CD14-positive monocyte (primary cell): ENCODE data around the gene ARHGEF11. TPM values are rescaled to one million over a fixed set of nuclear protein-coding genes. Genes with fewer than 3 reads are reported as not detected.

ENCODE experiments used
- DNase-seq, 3 donors: peaks; one replicate each; pipeline ENCODE4 v3.0.0-alpha.2; 2011 to 2022
- H2AFZ ChIP-seq: 2 replicates; pipeline ENCODE4 v1.6.0; 2012; ENCODE audit warnings: mild to moderate bottlenecking, low read depth, low read length, inconsistent platforms; ENCODE audit not compliant: insufficient read depth, poor library complexity, severe bottlenecking
- H3K27ac ChIP-seq, 2 donors: 1 replicate in 1 of 2; 2 replicates in 1 of 2; pipeline ENCODE4 v1.5.1; 2012 to 2013; ENCODE audit warnings: low read length in 2 of 2, control low read depth in 1 of 2, inconsistent platforms in 1 of 2, low read depth in 1 of 2, mild to moderate bottlenecking in 1 of 2
- H3K27me3 ChIP-seq, 2 donors: one replicate each; pipeline versions ENCODE4 v1.6.0 to v1.6.1; 2011 to 2013; ENCODE audit warnings: low read length in 2 of 2; ENCODE audit not compliant: control insufficient read depth in 2 of 2, insufficient read depth in 2 of 2
- H3K36me3 ChIP-seq, 2 donors: replicated peaks in 1 of 2; 1 replicate in 1 of 2; 2 replicates in 1 of 2; pipeline versions ENCODE4 v1.5.1 to v1.6.1; 2012 to 2013; ENCODE audit warnings: low read length in 2 of 2, control low read depth in 1 of 2, inconsistent platforms in 1 of 2, mild to moderate bottlenecking in 1 of 2; ENCODE audit not compliant: insufficient read depth in 2 of 2, control insufficient read depth in 1 of 2
- H3K4me1 ChIP-seq, 2 donors: 1 replicate in 1 of 2; 2 replicates in 1 of 2; pipeline versions ENCODE4 v1.5.1 to v1.6.1; 2012 to 2013; ENCODE audit warnings: low read length in 2 of 2, control low read depth in 1 of 2, inconsistent platforms in 1 of 2, mild to moderate bottlenecking in 1 of 2, moderate library complexity in 1 of 2; ENCODE audit not compliant: insufficient read depth in 2 of 2, control insufficient read depth in 1 of 2
- H3K4me2 ChIP-seq: replicated peaks from 2 replicates; pipeline ENCODE3; 2012; ENCODE audit warnings: low read length, moderate library complexity, mild to moderate bottlenecking; ENCODE audit not compliant: poor library complexity, severe bottlenecking; ENCODE audit errors: extremely low read depth
- H3K4me3 ChIP-seq, 3 experiments: fragments of 200-600 bp in 1 of 3; sonication (generic) in 1 of 3; replicated peaks in 1 of 3; 1 replicate in 2 of 3; 2 replicates in 1 of 3; pipeline ENCODE4 v1.5.1; 2011 to 2013; ENCODE audit warnings: low read length in 3 of 3, mild to moderate bottlenecking in 3 of 3, control low read depth in 2 of 3, low read depth in 2 of 3, inconsistent platforms in 1 of 3, moderate library complexity in 1 of 3
- H3K79me2 ChIP-seq: 2 replicates; pipeline ENCODE4 v1.6.0; 2012; ENCODE audit warnings: mild to moderate bottlenecking, control low read depth, inconsistent platforms, low read length, moderate library complexity; ENCODE audit not compliant: insufficient read depth
- H3K9ac ChIP-seq: 2 replicates; pipeline ENCODE4 v1.6.0; 2017; ENCODE audit warnings: low read length, mild to moderate bottlenecking; ENCODE audit not compliant: insufficient read depth, poor library complexity, severe bottlenecking
- H3K9me3 ChIP-seq, 2 donors: replicated peaks in 1 of 2; 1 replicate in 1 of 2; 2 replicates in 1 of 2; pipeline versions ENCODE4 v1.5.1 to v1.6.1; 2012 to 2013; ENCODE audit warnings: low read length in 2 of 2, control low read depth in 1 of 2; ENCODE audit not compliant: control insufficient read depth in 1 of 2, insufficient read depth in 1 of 2
- H4K20me1 ChIP-seq: 2 replicates; pipeline ENCODE4 v1.6.0; 2012; ENCODE audit warnings: mild to moderate bottlenecking, low read length, control low read depth, moderate library complexity; ENCODE audit not compliant: insufficient read depth
- H3K27ac Mint-ChIP-seq, 7 donors: one replicate each; pipeline ENCODE4 v1.8.0; 2020; ENCODE audit warnings: mild to moderate bottlenecking in 7 of 7, mixed read lengths in 7 of 7, moderate library complexity in 6 of 7, inconsistent platforms in 2 of 7
- H3K27me3 Mint-ChIP-seq, 3 donors: one replicate each; pipeline ENCODE4 v1.8.0; 2021 to 2022; ENCODE audit warnings: low read depth in 3 of 3, mild to moderate bottlenecking in 3 of 3, mixed read lengths in 3 of 3, moderate library complexity in 3 of 3, inconsistent platforms in 1 of 3
- H3K36me3 Mint-ChIP-seq, 2 donors: one replicate each; pipeline ENCODE4 v1.8.0; 2020; ENCODE audit warnings: mixed read lengths in 2 of 2, inconsistent platforms in 1 of 2, mild to moderate bottlenecking in 1 of 2
- H3K4me1 Mint-ChIP-seq: one replicate; pipeline ENCODE4 v1.8.0; 2020; ENCODE audit warnings: mild to moderate bottlenecking, mixed read lengths
- H3K4me3 Mint-ChIP-seq, 2 donors: one replicate each; pipeline ENCODE4 v1.8.0; 2020; ENCODE audit warnings: mild to moderate bottlenecking in 2 of 2, mixed read lengths in 2 of 2, moderate library complexity in 1 of 2
- H3K9me3 Mint-ChIP-seq, 7 donors: one replicate each; pipeline ENCODE4 v1.8.0; 2020 to 2022; ENCODE audit warnings: mixed read lengths in 7 of 7, mild to moderate bottlenecking in 6 of 7, moderate library complexity in 6 of 7, inconsistent platforms in 2 of 7
- WGBS: methylation state at CpG from one replicate; pipeline ENCODE4 v1.1.5; 2013; ENCODE audit warnings: missing lambda C conversion rate; ENCODE audit not compliant: insufficient coverage; 5-methylcytosine and 5-hydroxymethylcytosine counted together
- intact Hi-C, 2 donors: fragments of 100-400 bp; cut with micrococcal nuclease; formaldehyde crosslinking; loops; one replicate each; pipeline versions ENCODE4 v1.15.0 to v1.15.1; 2023
- polyA plus RNA-seq, 3 donors: library from polyadenylated mRNA; depleted of rRNA in 1 of 3; unstranded in 2 of 3; stranded (reverse) in 1 of 3; fragments of 300-500 nt in 2 of 3; fragments of >200 nt in 1 of 3; fragmentation: Illumina TruSeq in 2 of 3; gene quantifications; 1 replicate in 2 of 3; 2 replicates in 1 of 3; pipeline ENCODE4 v1.2.3, GENCODE V29; 2012 to 2021
- TF ChIP-seq, protein P1 (sequence below): fragments of 200-600 bp; IDR thresholded peaks from one replicate; pipeline ENCODE4 v1.8.0; 2022; ENCODE audit warnings: antibody characterized with exemption, mild to moderate bottlenecking

Gene ARHGEF11
- polyA plus RNA-seq, 3 donors, result 17.0 to 78.5 (median 17.7) TPM

DNA sequence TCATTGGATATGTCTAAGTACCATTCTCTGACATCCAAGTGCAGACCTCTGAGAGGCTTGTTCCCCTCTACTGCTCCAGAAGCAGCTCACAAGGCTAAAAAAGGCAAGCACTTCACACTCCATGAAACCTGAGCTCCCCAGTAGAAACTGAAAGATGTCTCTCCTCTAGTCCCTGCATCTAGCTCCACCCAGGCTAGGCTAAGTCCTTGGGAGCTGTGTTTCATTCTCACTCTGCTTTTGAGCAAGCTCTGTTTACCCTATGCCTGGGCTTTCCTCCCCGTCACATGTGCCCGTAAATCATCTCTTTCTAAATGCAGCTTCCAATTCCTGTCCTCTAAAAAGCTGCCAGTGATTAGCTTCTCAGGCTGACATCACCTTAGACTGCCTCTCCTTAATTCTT, 86.1 kb downstream of the ARHGEF11 start:
- H3K4me2 ChIP-seq, result no peak overlapping the region
- H3K9me3 ChIP-seq, result no peaks in the 10 kb centered on the region
- H3K27me3 Mint-ChIP-seq, result no peaks in the 10 kb centered on the region
- no peak overlapping the region for H2AFZ ChIP-seq
- H3K27ac ChIP-seq, result no peak overlapping the region
- intact Hi-C loops, result no loop called here
- peaks cover 29% of the 10 kb centered on the region for H3K4me1 Mint-ChIP-seq
- no peaks in the 10 kb centered on the region for H3K27me3 ChIP-seq
- H3K9ac ChIP-seq, result no peak overlapping the region
- TF ChIP-seq, protein P1, sequence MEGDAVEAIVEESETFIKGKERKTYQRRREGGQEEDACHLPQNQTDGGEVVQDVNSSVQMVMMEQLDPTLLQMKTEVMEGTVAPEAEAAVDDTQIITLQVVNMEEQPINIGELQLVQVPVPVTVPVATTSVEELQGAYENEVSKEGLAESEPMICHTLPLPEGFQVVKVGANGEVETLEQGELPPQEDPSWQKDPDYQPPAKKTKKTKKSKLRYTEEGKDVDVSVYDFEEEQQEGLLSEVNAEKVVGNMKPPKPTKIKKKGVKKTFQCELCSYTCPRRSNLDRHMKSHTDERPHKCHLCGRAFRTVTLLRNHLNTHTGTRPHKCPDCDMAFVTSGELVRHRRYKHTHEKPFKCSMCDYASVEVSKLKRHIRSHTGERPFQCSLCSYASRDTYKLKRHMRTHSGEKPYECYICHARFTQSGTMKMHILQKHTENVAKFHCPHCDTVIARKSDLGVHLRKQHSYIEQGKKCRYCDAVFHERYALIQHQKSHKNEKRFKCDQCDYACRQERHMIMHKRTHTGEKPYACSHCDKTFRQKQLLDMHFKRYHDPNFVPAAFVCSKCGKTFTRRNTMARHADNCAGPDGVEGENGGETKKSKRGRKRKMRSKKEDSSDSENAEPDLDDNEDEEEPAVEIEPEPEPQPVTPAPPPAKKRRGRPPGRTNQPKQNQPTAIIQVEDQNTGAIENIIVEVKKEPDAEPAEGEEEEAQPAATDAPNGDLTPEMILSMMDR, result no peak
- peaks cover 30 to 31% of the 10 kb centered on the region in 2 donors for H3K4me1 ChIP-seq
- H3K36me3 ChIP-seq, result peaks cover 71 to 80% of the 10 kb centered on the region in 2 donors
- peaks cover 12% of the 10 kb centered on the region for H4K20me1 ChIP-seq
- no peaks in the 10 kb centered on the region for H3K9me3 Mint-ChIP-seq
- peaks cover 85 to 87% of the 10 kb centered on the region in 2 donors for H3K36me3 Mint-ChIP-seq
- DNase-seq, result no peak
- H3K4me3 ChIP-seq, result no peak overlapping the region
- H3K79me2 ChIP-seq, result peaks cover 13% of the 10 kb centered on the region
- WGBS, result no CpG with 5 or more reads among the region's 2 CpGs
- H3K27ac Mint-ChIP-seq, result no peak overlapping the region
- H3K4me3 Mint-ChIP-seq, result no peak overlapping the region

DNA sequence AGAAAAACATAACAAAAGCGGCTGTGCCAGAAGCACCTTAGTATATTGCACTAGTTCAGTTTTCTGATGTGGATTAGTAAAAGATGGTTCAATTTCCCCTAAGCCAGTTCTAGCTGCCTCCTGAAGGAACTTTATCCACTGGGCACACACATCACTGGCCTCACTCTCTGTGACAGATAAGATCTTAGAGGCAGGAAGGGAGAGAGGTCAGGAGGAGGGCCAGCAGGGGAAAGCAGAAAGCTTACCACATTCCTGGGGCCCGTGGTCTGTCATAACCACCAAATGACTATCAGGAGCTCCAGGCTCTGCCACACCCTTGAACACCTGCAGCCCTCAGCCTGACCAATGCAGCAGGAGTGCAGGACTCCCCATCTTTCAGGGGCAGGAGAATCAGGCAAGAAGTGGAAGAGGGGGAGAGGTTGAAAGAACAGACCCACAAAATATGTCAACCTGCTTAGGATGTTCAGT, 87.3 kb downstream of the ARHGEF11 start:
- Histone ChIP-seq H4K20me1 (peaks cover 15% of the 10 kb centered on the region), H3K36me3 (peaks cover 78 to 90% of the 10 kb centered on the region in 2 donors), H3K4me3 (no peak overlapping the region), H3K27ac (no peak overlapping the region), H3K4me2 (no peak overlapping the region), H3K9me3 (no peaks in the 10 kb centered on the region), H3K27me3 (no peaks in the 10 kb centered on the region), H3K4me1 (peaks cover 18 to 20% of the 10 kb centered on the region in 2 donors), H3K9ac (no peak overlapping the region), H2AFZ (no peak overlapping the region), H3K79me2 (peaks cover 12% of the 10 kb centered on the region)
- H3K27me3 Mint-ChIP-seq, result no peaks in the 10 kb centered on the region
- peaks cover 17% of the 10 kb centered on the region for H3K4me1 Mint-ChIP-seq
- H3K4me3 Mint-ChIP-seq, result no peak overlapping the region
- H3K9me3 Mint-ChIP-seq, result no peaks in the 10 kb centered on the region
- TF ChIP-seq, protein P1, result no peak
- peaks cover 89 to 94% of the 10 kb centered on the region in 2 donors for H3K36me3 Mint-ChIP-seq
- intact Hi-C loops, result no loop called here
- DNase-seq, result no peak
- H3K27ac Mint-ChIP-seq, result peak overlapping the region in 2 of 7 donors; percentile 14 to 39
- no CpG with 5 or more reads among the region's 2 CpGs for WGBS
